Stimulated activated CD8-positive, alpha-beta memory T cell treated with anti-CD3 and anti-CD28 coated beads, Interleukin-4, amount 100 ng/mL, for 24 hours (primary cell): ENCODE data around the gene NUP205.
"Not testable (repeated sequence)": the region's sequence is repeated elsewhere in the genome, so short reads cannot be mapped to it uniquely, and the experiment has no call there.

ENCODE experiments used
- DNase-seq: peaks from one replicate; pipeline ENCODE4 v3.0.0-alpha.2; 2020; ENCODE audit warnings: low read depth

Gene NUP205

GRCh38 chr7:135620980-135621850 is 63.5 kb downstream of the NUP205 start:
- DNase-seq, result no peak

DNA sequence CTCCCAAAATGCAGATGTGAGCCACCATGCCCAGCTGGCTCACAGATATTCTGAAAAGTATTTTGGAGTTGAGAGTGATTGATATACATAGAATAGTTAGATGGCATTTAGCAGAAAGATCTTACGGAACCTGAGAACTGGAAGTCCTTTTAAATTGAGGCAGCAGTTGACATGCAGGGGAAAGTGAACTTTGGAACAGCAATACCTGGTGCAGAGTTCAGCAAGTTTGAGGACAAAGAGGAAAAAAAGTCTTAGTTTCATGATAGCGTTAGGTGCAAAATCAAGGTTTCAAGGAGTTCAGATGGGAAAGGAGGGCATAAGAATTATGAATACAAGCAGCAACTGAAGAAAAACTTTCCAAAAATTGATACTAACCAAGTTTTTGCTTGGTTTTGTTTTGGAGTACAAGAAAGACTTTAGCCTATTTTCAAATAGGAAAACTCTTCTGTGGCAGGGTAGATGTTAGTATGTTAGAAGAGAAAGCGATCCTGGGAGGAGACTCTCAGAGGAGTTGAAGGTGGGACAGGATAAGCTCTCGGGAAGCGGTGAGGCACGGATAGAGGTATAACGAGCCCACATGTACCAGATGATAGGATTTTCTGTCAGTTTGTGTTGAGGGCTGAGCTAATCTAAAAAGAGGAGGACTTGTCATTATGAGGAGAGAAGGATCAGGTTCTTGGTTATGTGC is 76.6 kb downstream of the NUP205 start:
- DNase-seq, result no peak

- not testable (repeated sequence) for DNase-seq
These were observed 82.0 kb downstream of the NUP205 start for GRCh38 chr7:135639690-135640089.

- DNase-seq, result no peak
These were observed 86.4 kb downstream of the NUP205 start for GRCh38 chr7:135644154-135644553.

- no peak for DNase-seq
These were observed 87.0 kb downstream of the NUP205 start for GRCh38 chr7:135644729-135645128.

DNA sequence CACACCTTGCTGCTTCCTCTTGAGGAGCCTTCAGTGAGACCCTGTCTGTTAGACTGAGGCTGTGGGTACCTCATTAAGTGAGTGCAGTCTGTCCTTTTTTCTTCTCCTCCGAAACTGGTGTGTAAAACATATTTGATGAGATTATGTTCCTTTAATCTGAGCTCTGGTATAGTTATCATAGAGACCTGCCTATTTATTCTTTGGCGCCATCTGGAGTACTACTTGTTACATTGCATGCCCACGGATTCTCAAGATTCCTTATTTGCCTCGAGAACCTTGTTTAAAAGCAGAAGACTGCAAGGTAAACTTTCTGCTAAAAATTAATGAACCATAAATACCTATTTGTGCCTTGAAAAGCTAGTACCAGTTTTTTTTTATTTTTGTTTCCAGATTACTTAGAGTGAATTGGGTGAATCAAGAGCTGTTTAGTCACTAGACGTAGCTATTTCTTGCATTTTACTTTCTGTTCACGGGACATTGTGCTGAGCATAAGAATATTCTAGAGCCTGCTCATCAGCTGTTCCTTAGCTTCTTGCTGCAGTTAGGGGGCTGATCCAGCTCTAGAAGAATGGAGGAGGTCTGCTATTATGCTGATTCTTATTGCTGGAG is 87.7 kb downstream of the NUP205 start:
- no peak for DNase-seq

- DNase-seq, result no peak
These were observed 90.0 kb downstream of the NUP205 start for GRCh38 chr7:135647755-135648154.

- DNase-seq, result no peak
These were observed 90.5 kb downstream of the NUP205 start for GRCh38 chr7:135648235-135648634.

- DNase-seq, result no peak
These were observed 93.3 kb downstream of the NUP205 start for GRCh38 chr7:135650831-135651573.

GRCh38 chr7:135653340-135654080 is 95.8 kb downstream of the NUP205 start:
- no peak for DNase-seq

- no peak for DNase-seq
These were observed 100.8 kb downstream of the NUP205 start for GRCh38 chr7:135658564-135658963.

- DNase-seq, result no peak
These were observed 101.6 kb downstream of the NUP205 start for GRCh38 chr7:135659159-135659846.

- no peak for DNase-seq
These were observed 103.8 kb downstream of the NUP205 start for GRCh38 chr7:135661311-135662122.

DNA sequence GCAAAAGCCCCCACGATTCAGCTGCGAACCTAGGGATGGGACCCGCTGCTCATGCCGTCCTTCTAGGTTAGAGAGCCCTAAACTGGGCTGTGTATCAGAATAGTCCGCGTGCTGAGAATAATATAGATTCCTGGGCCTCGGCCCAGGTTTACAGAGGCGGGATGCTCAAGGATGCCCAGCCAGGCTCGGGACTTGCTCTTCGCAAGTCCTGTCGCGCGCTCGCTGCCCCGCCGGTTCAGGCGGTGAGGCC is 104.3 kb downstream of the NUP205 start:
- no peak for DNase-seq

DNA sequence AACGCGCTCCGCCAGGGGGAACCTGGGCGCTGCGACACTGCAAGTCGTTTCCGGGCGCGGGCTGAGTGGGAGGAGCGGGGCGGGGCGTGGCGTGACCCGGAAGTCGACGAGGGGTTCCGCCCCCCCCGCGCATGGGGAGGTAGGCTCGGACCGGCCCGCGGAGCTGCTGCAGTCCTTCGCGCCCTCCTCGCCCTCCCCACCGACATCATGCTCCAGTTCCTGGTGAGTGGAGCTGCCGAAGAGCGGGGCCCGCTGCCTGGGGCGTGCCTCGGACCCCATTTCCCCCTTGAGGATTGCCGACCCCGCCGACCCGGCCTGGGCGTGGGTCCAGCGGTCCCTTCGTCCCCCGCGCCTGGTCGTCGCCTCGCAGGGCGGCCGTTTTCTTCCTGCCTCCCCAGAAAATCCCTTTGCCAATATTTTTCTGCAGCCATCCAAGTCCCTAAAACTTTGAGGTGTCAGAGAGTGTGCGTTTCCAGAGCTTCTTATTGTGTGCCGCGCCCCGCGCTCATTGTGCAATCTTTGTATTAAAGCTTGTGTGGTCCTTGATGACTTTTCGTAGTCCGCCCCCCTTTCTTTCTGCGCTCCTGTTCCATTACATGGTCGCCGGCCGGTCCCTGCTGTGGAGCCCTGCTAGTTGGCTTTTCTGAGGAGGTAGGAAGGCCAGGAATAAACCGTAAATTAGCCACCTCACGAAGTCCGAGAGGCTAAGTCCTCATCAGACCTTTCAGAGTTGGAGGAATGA is 104.8 kb downstream of the NUP205 start, which contains the start of gene STMP1:
STMP1 (plus strand) TSS at position 142 of the 742 bp plus-strand sequence.
- peak; percentile 93 for DNase-seq

GRCh38 chr7:135664046-135664589 is 106.4 kb downstream of the NUP205 start:
- no peak for DNase-seq

- no peak for DNase-seq
These were observed 107.3 kb downstream of the NUP205 start for GRCh38 chr7:135665042-135665441.

- DNase-seq, result no peak
These were observed 108.4 kb downstream of the NUP205 start for GRCh38 chr7:135666156-135666555.

GRCh38 chr7:135666846-135667245 is 109.1 kb downstream of the NUP205 start:
- DNase-seq, result no peak
